Upper lobe of left lung (tissue), 6 donors: ENCODE data around the gene MITF. TPM values are rescaled to one million over a fixed set of nuclear protein-coding genes. Genes with fewer than 3 reads are reported as not detected.

Experiments used
- ATAC-seq, 2 donors: fragments of 200-7000 bp; cut with Tn5 transposase; one replicate each; pipeline ENCODE4 v1.9.1; 2022; ENCODE audit warnings: mild to moderate bottlenecking in 2 of 2, moderate library complexity in 2 of 2; ENCODE audit not compliant: low FRiP score in 2 of 2
- DNase-seq, 2 donors: peaks; one replicate each; pipeline ENCODE4 v3.0.0-alpha.2; 2019 to 2020
- H3K27ac ChIP-seq, 4 donors: fragments of 200-600 bp; sonication (generic); one replicate each; pipeline ENCODE4 v1.5.1; 2016 to 2019
- H3K27me3 ChIP-seq, 4 donors: fragments of 200-600 bp; sonication (generic); one replicate each; pipeline ENCODE4 v1.5.1; 2017 to 2019
- H3K36me3 ChIP-seq, 4 donors: fragments of 200-600 bp; sonication (generic); one replicate each; pipeline ENCODE4 v1.5.1; 2016 to 2019
- H3K4me1 ChIP-seq, 4 donors: fragments of 200-600 bp; sonication (generic); one replicate each; pipeline ENCODE4 v1.5.1; 2018 to 2019
- H3K4me3 ChIP-seq, 4 donors: fragments of 200-600 bp; sonication (generic); one replicate each; pipeline ENCODE4 v1.5.1; 2017 to 2019; ENCODE audit warnings: mild to moderate bottlenecking in 2 of 4, moderate library complexity in 1 of 4
- H3K9me3 ChIP-seq, 4 donors: fragments of 200-600 bp; sonication (generic); one replicate each; pipeline ENCODE4 v1.5.1; 2018 to 2019
- CTCF ChIP-seq, 6 experiments: fragments of 450-650 bp in 4 of 6; fragments of 200-600 bp in 2 of 6; sonication (generic) in 2 of 6; IDR thresholded peaks; one replicate each; pipeline ENCODE4 v1.5.1; 2016 to 2019; ENCODE audit warnings: antibody characterized with exemption in 6 of 6
- EP300 ChIP-seq, 4 donors: sonication (generic); formaldehyde crosslinking; IDR thresholded peaks; one replicate each; pipeline ENCODE4 v1.5.1; 2017; ENCODE audit warnings: antibody characterized with exemption in 4 of 4, control low read depth in 2 of 4
- POLR2A ChIP-seq, 4 donors: fragments of 450-650 bp; IDR thresholded peaks; one replicate each; pipeline ENCODE4 v1.5.1; 2016 to 2017; ENCODE audit warnings: antibody characterized with exemption in 4 of 4, mild to moderate bottlenecking in 2 of 4
- POLR2AphosphoS5 ChIP-seq, 2 donors: sonication (generic); formaldehyde crosslinking; IDR thresholded peaks; one replicate each; pipeline ENCODE4 v1.5.1; 2017; ENCODE audit warnings: antibody characterized with exemption in 2 of 2
- WGBS, 2 donors: methylation state at CpG; one replicate each; pipeline ENCODE4 v1.1.5; 2017 to 2018; 5-methylcytosine and 5-hydroxymethylcytosine counted together
- total RNA-seq, 6 donors: library from RNA; depleted of rRNA in 4 of 6; stranded (reverse); fragments of >200 nt in 4 of 6; gene quantifications; one replicate each; pipeline versions ENCODE4 v1.1.0 to v1.2.1, GENCODE V29; 2016 to 2021
- donor health status: DM: no; HTN: no; CAD: no; lungs with moderate emphysema.
- donor health status: DM: no; HTN: yes; CAD: no; lungs with severe emphysema.

Gene MITF
- total RNA-seq, 6 donors from 2014 or later = 21.9 to 37.2 (median 29.5) TPM

GRCh38 chr3:69865925-69866679, 126.8 kb downstream of the MITF start:
- TF ChIP-seq POLR2A (IDR thresholded peaks at IDR 0.05) (peak in 1 of 4 donors; percentile 21), CTCF (IDR thresholded peaks at IDR 0.05) (no peak), POLR2AphosphoS5 (IDR thresholded peaks at IDR 0.05) (peak in 1 of 2 donors; percentile 24), EP300 (IDR thresholded peaks at IDR 0.05) (no peak)
- H3K4me3 ChIP-seq = peak overlapping the region in 3 of 4 donors; percentile 31 to 44 (median 43)
- H3K27me3 ChIP-seq = no peaks in the 10 kb centered on the region
- H3K9me3 ChIP-seq = no peaks in the 10 kb centered on the region
- no peaks in the 10 kb centered on the region for H3K36me3 ChIP-seq
- H3K27ac ChIP-seq = peak overlapping the region; percentile 26 to 63 (median 40)
- ATAC-seq (peak; percentile 66 to 94), DNase-seq (peak; percentile 31 to 82)
- WGBS, 2 donors = 39 to 51% methylated on average over 9 to 10 of the region's 10 CpGs
- no peaks in the 10 kb centered on the region for H3K4me1 ChIP-seq

- H3K9me3 ChIP-seq = no peaks in the 10 kb centered on the region
- DNase-seq (no peak), ATAC-seq (no peak)
- H3K27ac ChIP-seq = peak overlapping the region in 1 of 4 donors; percentile 36
- H3K36me3 ChIP-seq = no peaks in the 10 kb centered on the region
- TF ChIP-seq EP300 (IDR thresholded peaks at IDR 0.05) = no peak
- TF ChIP-seq POLR2AphosphoS5 (IDR thresholded peaks at IDR 0.05) = no peak
- no peak for TF ChIP-seq CTCF (IDR thresholded peaks at IDR 0.05)
- TF ChIP-seq POLR2A (IDR thresholded peaks at IDR 0.05) = no peak
- WGBS, 2 donors = 37 to 43% methylated on average over 2 of the region's 2 CpGs
- peak overlapping the region in 1 of 4 donors; percentile 44 for H3K4me3 ChIP-seq
- no peaks in the 10 kb centered on the region for H3K4me1 ChIP-seq
- no peaks in the 10 kb centered on the region for H3K27me3 ChIP-seq
Observed at GRCh38 chr3:69866988-69867720, 127.9 kb downstream of the MITF start.

GRCh38 chr3:69867941-69868505, 128.8 kb downstream of the MITF start:
- DNase-seq (no peak), ATAC-seq (no peak)
- H3K36me3 ChIP-seq = no peaks in the 10 kb centered on the region
- no peaks in the 10 kb centered on the region for H3K4me1 ChIP-seq
- no peak overlapping the region for H3K4me3 ChIP-seq
- H3K27me3 ChIP-seq = no peaks in the 10 kb centered on the region
- 65 to 81% methylated on average over 2 of the region's 2 CpGs for WGBS, 2 donors
- no peak overlapping the region for H3K27ac ChIP-seq
- H3K9me3 ChIP-seq = no peaks in the 10 kb centered on the region
- no peak for TF ChIP-seq EP300 (IDR thresholded peaks at IDR 0.05)
- TF ChIP-seq CTCF (IDR thresholded peaks at IDR 0.05) = no peak
- TF ChIP-seq POLR2A (IDR thresholded peaks at IDR 0.05) = no peak
- TF ChIP-seq POLR2AphosphoS5 (IDR thresholded peaks at IDR 0.05) = no peak

GRCh38 chr3:69868841-69869420, 129.7 kb downstream of the MITF start:
- Histone ChIP-seq H3K4me1 (no peaks in the 10 kb centered on the region), H3K9me3 (no peaks in the 10 kb centered on the region), H3K4me3 (no peak overlapping the region), H3K27ac (no peak overlapping the region), H3K36me3 (no peaks in the 10 kb centered on the region), H3K27me3 (no peaks in the 10 kb centered on the region)
- DNase-seq = no peak
- 89 to 93% methylated on average over 3 of the region's 3 CpGs for WGBS, 2 donors
- ATAC-seq = no peak
- TF ChIP-seq POLR2AphosphoS5 (IDR thresholded peaks at IDR 0.05) (no peak), EP300 (IDR thresholded peaks at IDR 0.05) (no peak), CTCF (IDR thresholded peaks at IDR 0.05) (no peak), POLR2A (IDR thresholded peaks at IDR 0.05) (no peak)
